OCI-LY1 (cell line): ENCODE data around the gene NTSR1.

Experiments used
- H2AFZ ChIP-seq: fragments of 200-600 bp; sonication (generic), shearing (Covaris generic); 2 replicates; pipeline ENCODE4 v1.6.0; 2014; ENCODE audit warnings: antibody characterized with exemption, mild to moderate bottlenecking, low read length
- H3F3A ChIP-seq: fragments of 200-600 bp; sonication (generic), shearing (Covaris generic); 2 replicates; pipeline ENCODE4 v1.6.0; 2014; ENCODE audit warnings: mild to moderate bottlenecking, antibody characterized with exemption, low read length, moderate library complexity; ENCODE audit not compliant: insufficient read depth
- H3K27ac ChIP-seq: fragments of 200-600 bp; sonication (generic); 2 replicates; pipeline ENCODE4 v1.5.1; 2014; ENCODE audit warnings: low read length, mixed run types, mild to moderate bottlenecking, low read depth; ENCODE audit not compliant: poor library complexity, severe bottlenecking
- H3K27me3 ChIP-seq: fragments of 200-600 bp; sonication (generic); 2 replicates; pipeline ENCODE4 v1.6.0; 2014; ENCODE audit warnings: antibody characterized with exemption, mild to moderate bottlenecking, low read length, moderate library complexity; ENCODE audit not compliant: insufficient read depth
- H3K36me3 ChIP-seq: fragments of 200-600 bp; sonication (generic); 2 replicates; pipeline ENCODE4 v1.6.1; 2014; ENCODE audit warnings: mild to moderate bottlenecking, antibody characterized with exemption, low read length, moderate library complexity, mixed read lengths; ENCODE audit not compliant: insufficient read depth
- H3K4me1 ChIP-seq: fragments of 200-600 bp; sonication (generic); 2 replicates; pipeline ENCODE4 v1.5.1; 2014; ENCODE audit warnings: mild to moderate bottlenecking, low read length, moderate library complexity; ENCODE audit not compliant: insufficient read depth, severe bottlenecking
- H3K4me2 ChIP-seq: fragments of 200-600 bp; sonication (generic), shearing (Covaris generic); 2 replicates; pipeline ENCODE4 v1.6.1; 2014; ENCODE audit warnings: low read length
- H3K4me3 ChIP-seq: fragments of 200-600 bp; sonication (generic); 2 replicates; pipeline ENCODE4 v1.5.1; 2014; ENCODE audit warnings: low read length, low read depth, mild to moderate bottlenecking, mixed read lengths; ENCODE audit not compliant: poor library complexity, severe bottlenecking
- H3K79me2 ChIP-seq: fragments of 200-600 bp; shearing (Covaris generic); 2 replicates; pipeline ENCODE4 v1.6.1; 2016; ENCODE audit warnings: mixed run types, low read length, mixed read lengths; ENCODE audit not compliant: insufficient read depth
- H3K9ac ChIP-seq: fragments of 200-600 bp; sonication (generic), shearing (Covaris generic); 2 replicates; pipeline ENCODE4 v1.6.1; 2014; ENCODE audit warnings: mild to moderate bottlenecking, low read length, mixed read lengths
- H3K9me2 ChIP-seq: fragments of 200-600 bp; sonication (generic), shearing (Covaris generic); 2 replicates; pipeline ENCODE4 v1.6.1; 2014; ENCODE audit warnings: low read depth, mild to moderate bottlenecking, low read length, mixed read lengths
- H3K9me3 ChIP-seq: fragments of 200-600 bp; shearing (Covaris generic); 2 replicates; pipeline ENCODE4 v1.6.1; 2014; ENCODE audit warnings: low read length, mixed read lengths
- H4K20me1 ChIP-seq: fragments of 200-600 bp; sonication (generic), shearing (Covaris generic); 2 replicates; pipeline ENCODE4 v1.6.0; 2016; ENCODE audit warnings: mild to moderate bottlenecking, low read length; ENCODE audit not compliant: insufficient read depth
- CTCF ChIP-seq: fragments of 200-600 bp; sonication (generic), shearing (Covaris generic); IDR thresholded peaks from 2 replicates; pipeline ENCODE4 v1.5.1; 2017; ENCODE audit warnings: mild to moderate bottlenecking, antibody characterized with exemption, low read length, moderate library complexity, mixed read lengths
- EZH2 ChIP-seq: fragments of 200-600 bp; sonication (generic), shearing (Covaris generic); IDR thresholded peaks from 2 replicates; pipeline ENCODE4 v1.8.0; 2017; ENCODE audit warnings: borderline replicate concordance, mixed run types, mild to moderate bottlenecking, antibody characterized with exemption, low read length, moderate library complexity, mixed read lengths

Gene NTSR1

GRCh38 chr20:62685781-62686555 is 22.7 kb upstream of the NTSR1 start:
- TF ChIP-seq CTCF (no peak), EZH2 (no peak)
- Histone ChIP-seq H3K9me2 (no peaks in the 10 kb centered on the region), H3K36me3 (no peaks in the 10 kb centered on the region), H3K4me3 (no peak overlapping the region), H3K79me2 (no peaks in the 10 kb centered on the region), H3K4me1 (no peaks in the 10 kb centered on the region), H3K27ac (no peak overlapping the region), H3K4me2 (no peak overlapping the region), H3K9me3 (no peaks in the 10 kb centered on the region), H4K20me1 (no peaks in the 10 kb centered on the region), H2AFZ (no peak overlapping the region), H3F3A (no peaks in the 10 kb centered on the region), H3K27me3 (peaks cover 15% of the 10 kb centered on the region), H3K9ac (no peak overlapping the region)

GRCh38 chr20:62686869-62687830 is 21.5 kb upstream of the NTSR1 start:
- no peak overlapping the region for H3K4me2 ChIP-seq
- H3K79me2 ChIP-seq = no peaks in the 10 kb centered on the region
- H3K4me1 ChIP-seq = no peaks in the 10 kb centered on the region
- H3F3A ChIP-seq = no peaks in the 10 kb centered on the region
- H3K9ac ChIP-seq = no peak overlapping the region
- H3K9me2 ChIP-seq = no peaks in the 10 kb centered on the region
- H3K9me3 ChIP-seq = no peaks in the 10 kb centered on the region
- no peak overlapping the region for H3K4me3 ChIP-seq
- H3K27ac ChIP-seq = no peak overlapping the region
- H3K27me3 ChIP-seq = peaks cover 11% of the 10 kb centered on the region
- H2AFZ ChIP-seq = no peak overlapping the region
- H3K36me3 ChIP-seq = no peaks in the 10 kb centered on the region
- H4K20me1 ChIP-seq = no peaks in the 10 kb centered on the region
- no peak for TF ChIP-seq CTCF
- TF ChIP-seq EZH2 = no peak

GRCh38 chr20:62688083-62688482 is 20.6 kb upstream of the NTSR1 start:
- Histone ChIP-seq H4K20me1 (no peaks in the 10 kb centered on the region), H3K4me1 (no peaks in the 10 kb centered on the region), H2AFZ (no peak overlapping the region), H3K9me2 (no peaks in the 10 kb centered on the region), H3K36me3 (no peaks in the 10 kb centered on the region), H3K4me2 (no peak overlapping the region), H3K9me3 (no peaks in the 10 kb centered on the region), H3K27me3 (peaks cover 11% of the 10 kb centered on the region), H3F3A (no peaks in the 10 kb centered on the region), H3K79me2 (no peaks in the 10 kb centered on the region), H3K4me3 (no peak overlapping the region), H3K27ac (no peak overlapping the region), H3K9ac (no peak overlapping the region)
- no peak for TF ChIP-seq CTCF
- no peak for TF ChIP-seq EZH2
